ACC112 (cell line): ENCODE results near the gene MED27.

ENCODE experiments used
- H2AFZ ChIP-seq: fragments of 200-600 bp; sonication (generic); one replicate; pipeline ENCODE4 v1.6.0; 2017; ENCODE audit warnings: antibody characterized with exemption, low read length; ENCODE audit not compliant: unreplicated experiment
- H3K27ac ChIP-seq: fragments of 200-600 bp; sonication (generic); 2 replicates; pipeline ENCODE4 v1.5.1; 2014; ENCODE audit warnings: low read depth, mild to moderate bottlenecking, antibody characterized with exemption, low read length, moderate library complexity
- H3K27me3 ChIP-seq: fragments of 200-600 bp; sonication (generic); 2 replicates; pipeline ENCODE4 v1.6.1; 2014; ENCODE audit warnings: mild to moderate bottlenecking, antibody characterized with exemption, low read length, moderate library complexity, mixed read lengths; ENCODE audit not compliant: insufficient read depth
- H3K36me3 ChIP-seq: fragments of 200-600 bp; sonication (generic); 2 replicates; pipeline ENCODE4 v1.6.1; 2016; ENCODE audit warnings: mild to moderate bottlenecking, antibody characterized with exemption, low read length, moderate library complexity, mixed read lengths; ENCODE audit not compliant: insufficient read depth
- H3K4me1 ChIP-seq: fragments of 200-600 bp; sonication (generic); one replicate; pipeline ENCODE4 v1.6.1; 2016; ENCODE audit warnings: low read length, mixed read lengths; ENCODE audit not compliant: insufficient read depth, unreplicated experiment, control insufficient read depth
- H3K4me3 ChIP-seq: fragments of 200-600 bp; sonication (generic); 2 replicates; pipeline ENCODE4 v1.5.1; 2014; ENCODE audit warnings: mild to moderate bottlenecking, low read depth, low read length
- H3K79me2 ChIP-seq: fragments of 200-600 bp; sonication (generic); one replicate; pipeline ENCODE4 v1.6.0; 2016; ENCODE audit warnings: low read length; ENCODE audit not compliant: control insufficient read depth, unreplicated experiment, insufficient read depth

Gene MED27

GRCh38 chr9:131892162-131892707, 187.4 kb downstream of the MED27 start:
- H3K4me1 ChIP-seq, result no peaks in the 10 kb centered on the region
- no peak overlapping the region for H2AFZ ChIP-seq
- H3K27me3 ChIP-seq, result no peaks in the 10 kb centered on the region
- H3K36me3 ChIP-seq, result no peaks in the 10 kb centered on the region
- H3K27ac ChIP-seq, result no peak overlapping the region
- H3K4me3 ChIP-seq, result no peak overlapping the region
- H3K79me2 ChIP-seq, result no peaks in the 10 kb centered on the region

DNA sequence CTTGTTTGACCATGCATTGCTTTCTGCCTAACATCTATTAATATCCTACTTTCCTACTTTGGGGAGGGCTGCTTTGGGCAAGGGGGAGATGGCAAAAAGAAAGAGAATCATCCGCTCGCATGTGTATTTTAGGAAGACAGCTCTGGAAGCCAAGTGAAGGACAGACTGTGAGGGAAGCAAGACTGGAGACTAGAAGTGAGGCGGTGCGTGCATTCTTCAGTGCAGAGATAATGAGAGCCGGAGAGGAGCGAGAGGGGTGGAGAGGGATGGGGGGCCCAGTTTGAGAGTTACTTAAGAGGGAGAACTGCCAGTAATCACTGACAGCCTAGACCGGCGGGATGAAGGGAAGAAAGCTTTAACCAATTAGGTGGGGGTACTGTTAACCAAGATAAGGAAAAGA, 188.1 kb downstream of the MED27 start:
- Histone ChIP-seq H3K79me2 (no peaks in the 10 kb centered on the region), H3K36me3 (no peaks in the 10 kb centered on the region), H3K4me1 (no peaks in the 10 kb centered on the region), H2AFZ (no peak overlapping the region), H3K27ac (no peak overlapping the region), H3K4me3 (no peak overlapping the region), H3K27me3 (no peaks in the 10 kb centered on the region)

DNA sequence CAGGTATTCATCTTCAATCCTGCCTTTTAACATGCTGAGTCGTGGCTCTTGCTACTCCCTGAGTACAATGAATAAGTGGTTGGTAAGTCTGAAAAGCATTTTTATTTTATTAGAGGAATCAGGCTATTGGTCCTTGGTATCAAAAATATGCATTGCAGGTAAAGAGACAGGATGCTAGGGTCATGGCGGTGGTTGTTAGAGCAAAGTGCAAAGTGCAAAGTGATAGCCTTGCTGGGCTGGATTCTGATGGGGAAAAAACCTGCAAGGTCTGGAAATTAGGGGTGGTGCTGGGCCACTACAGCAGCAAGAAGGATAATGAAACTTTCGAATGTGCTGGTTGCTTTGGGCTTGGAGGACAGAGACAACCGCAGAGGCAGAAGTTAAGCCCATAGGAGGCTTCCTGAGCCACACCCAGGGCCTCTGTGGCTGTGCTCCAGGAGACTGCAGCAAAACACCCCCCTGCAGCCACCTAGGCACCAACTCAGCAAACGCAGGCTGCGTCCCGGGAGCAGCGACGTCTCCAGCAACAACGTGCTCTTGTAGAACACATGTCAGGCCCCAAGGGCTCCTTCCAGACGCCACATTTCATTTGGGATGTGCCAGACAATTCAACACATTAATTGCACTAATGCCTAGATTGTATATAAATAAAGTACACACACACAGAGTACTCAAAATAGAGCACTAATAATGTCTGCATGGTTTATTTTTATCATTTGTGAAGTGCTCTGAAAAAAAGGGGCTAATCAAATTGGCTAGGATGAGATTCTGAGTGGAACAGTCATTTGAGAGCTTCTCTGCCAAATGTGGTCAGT, 190.0 kb downstream of the MED27 start:
- Histone ChIP-seq H3K36me3 (no peaks in the 10 kb centered on the region), H3K79me2 (no peaks in the 10 kb centered on the region), H3K27me3 (no peaks in the 10 kb centered on the region), H3K4me3 (no peak overlapping the region), H3K27ac (no peak overlapping the region), H3K4me1 (no peaks in the 10 kb centered on the region), H2AFZ (no peak overlapping the region)

DNA sequence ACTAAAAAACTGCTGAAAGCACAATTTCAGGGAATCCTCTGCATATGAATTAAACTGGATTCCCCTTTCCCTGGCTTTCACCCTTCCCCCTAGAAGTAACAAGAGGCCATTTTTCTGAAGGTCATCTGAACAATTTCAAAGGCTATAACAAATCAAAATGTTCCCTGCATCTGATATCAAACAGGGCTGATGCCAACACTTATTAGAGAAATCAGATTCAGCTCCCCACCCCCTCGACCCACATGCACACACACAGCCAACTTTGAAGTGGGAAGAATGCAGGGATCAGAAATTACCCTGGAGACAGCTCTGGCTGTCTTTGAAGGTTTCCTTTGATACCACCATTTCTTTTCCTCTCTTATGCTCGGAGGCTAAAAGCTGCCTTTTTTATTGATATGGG, 190.7 kb downstream of the MED27 start:
- Histone ChIP-seq H3K27ac (no peak overlapping the region), H3K79me2 (no peaks in the 10 kb centered on the region)

GRCh38 chr9:131887680-131888079, 192.0 kb downstream of the MED27 start:
- H3K4me1 ChIP-seq, result no peaks in the 10 kb centered on the region
- no peak overlapping the region for H3K27ac ChIP-seq
- H3K27me3 ChIP-seq, result no peaks in the 10 kb centered on the region
- H2AFZ ChIP-seq, result no peak overlapping the region
- no peaks in the 10 kb centered on the region for H3K36me3 ChIP-seq
- no peaks in the 10 kb centered on the region for H3K79me2 ChIP-seq
- no peak overlapping the region for H3K4me3 ChIP-seq

More for the DNA sequence above, 190.7 kb downstream of the MED27 start:
- H3K4me1 ChIP-seq, result no peaks in the 10 kb centered on the region
- H3K27me3 ChIP-seq, result no peaks in the 10 kb centered on the region
- no peak overlapping the region for H2AFZ ChIP-seq
- H3K36me3 ChIP-seq, result no peaks in the 10 kb centered on the region
- H3K4me3 ChIP-seq, result no peak overlapping the region

GRCh38 chr9:131886826-131887225, 192.8 kb downstream of the MED27 start:
- no peak overlapping the region for H3K4me3 ChIP-seq
- H3K36me3 ChIP-seq, result no peaks in the 10 kb centered on the region
- H3K27ac ChIP-seq, result no peak overlapping the region
- H2AFZ ChIP-seq, result no peak overlapping the region
- H3K27me3 ChIP-seq, result no peaks in the 10 kb centered on the region
- H3K4me1 ChIP-seq, result no peaks in the 10 kb centered on the region
- no peaks in the 10 kb centered on the region for H3K79me2 ChIP-seq

- Histone ChIP-seq H3K27me3 (no peaks in the 10 kb centered on the region), H3K4me1 (no peaks in the 10 kb centered on the region), H3K4me3 (no peak overlapping the region), H2AFZ (no peak overlapping the region), H3K27ac (no peak overlapping the region), H3K79me2 (no peaks in the 10 kb centered on the region), H3K36me3 (no peaks in the 10 kb centered on the region)
These were observed 194.5 kb downstream of the MED27 start for GRCh38 chr9:131885144-131885609.

- Histone ChIP-seq H3K4me3 (no peak overlapping the region), H3K79me2 (no peaks in the 10 kb centered on the region), H3K27me3 (no peaks in the 10 kb centered on the region), H3K27ac (no peak overlapping the region), H3K36me3 (no peaks in the 10 kb centered on the region), H3K4me1 (no peaks in the 10 kb centered on the region), H2AFZ (no peak overlapping the region)
These were observed 195.4 kb downstream of the MED27 start for GRCh38 chr9:131884222-131884621.

DNA sequence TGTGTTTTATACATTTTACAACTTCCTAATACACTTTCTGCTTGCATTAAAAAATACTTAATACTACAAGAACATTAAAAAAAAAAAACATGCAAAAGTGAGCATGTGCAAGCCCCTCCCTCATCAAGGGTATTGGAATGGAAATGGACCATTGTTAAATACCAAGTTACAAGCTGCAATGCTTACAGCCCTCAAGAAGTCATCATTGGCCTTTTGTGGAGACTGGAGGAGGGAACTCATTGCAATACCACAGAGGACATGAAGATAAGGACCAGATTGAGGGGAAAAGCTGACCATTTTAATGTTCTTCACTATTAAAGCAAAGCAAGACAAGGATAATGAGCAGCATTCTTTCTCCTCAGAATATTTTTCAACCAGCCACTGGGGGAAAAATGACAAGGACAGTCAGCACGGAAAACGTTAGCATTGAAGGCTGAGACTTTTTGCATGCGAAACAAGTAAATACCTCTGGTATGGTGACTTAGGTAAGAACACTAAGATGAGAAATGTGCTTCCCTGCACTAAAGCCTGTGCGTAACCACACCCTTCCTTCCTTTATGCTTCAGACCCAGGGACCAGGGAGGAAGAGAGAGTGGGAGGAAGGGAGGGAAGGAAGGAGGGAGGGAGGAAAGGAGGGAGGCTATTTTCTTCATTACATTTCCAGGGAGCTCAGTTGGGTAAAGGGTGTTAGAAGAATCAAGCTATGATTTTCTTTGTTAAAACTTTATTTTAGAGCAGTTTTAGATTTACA, 198.7 kb downstream of the MED27 start:
- Histone ChIP-seq H3K27me3 (no peaks in the 10 kb centered on the region), H3K79me2 (no peaks in the 10 kb centered on the region), H3K4me3 (no peak overlapping the region), H3K27ac (no peak overlapping the region), H2AFZ (no peak overlapping the region), H3K36me3 (no peaks in the 10 kb centered on the region), H3K4me1 (peaks cover 9% of the 10 kb centered on the region)

DNA sequence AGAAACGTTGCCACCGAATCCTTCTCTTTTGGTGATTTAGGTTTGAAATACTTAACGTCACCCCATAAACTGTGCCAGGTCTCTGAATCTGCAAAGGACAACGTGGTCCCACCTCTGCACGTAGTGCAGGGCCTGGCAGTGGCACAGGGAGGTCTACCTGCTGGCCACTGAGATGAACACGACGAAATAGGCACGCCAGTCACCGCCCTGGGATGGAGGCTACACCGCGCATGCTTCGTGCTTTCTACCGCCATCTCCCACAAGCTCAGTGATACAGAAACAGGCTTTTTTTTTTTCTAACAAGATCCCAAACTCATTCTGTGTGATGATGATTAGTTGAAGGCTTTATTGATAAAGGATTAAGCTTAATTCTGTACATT, 199.8 kb downstream of the MED27 start:
- no peak overlapping the region for H3K27ac ChIP-seq
- no peak overlapping the region for H3K4me3 ChIP-seq
- H3K36me3 ChIP-seq, result no peaks in the 10 kb centered on the region
- H3K27me3 ChIP-seq, result no peaks in the 10 kb centered on the region
- peaks cover 12% of the 10 kb centered on the region for H3K4me1 ChIP-seq
- H3K79me2 ChIP-seq, result no peaks in the 10 kb centered on the region
- H2AFZ ChIP-seq, result no peak overlapping the region
